ENCODE data around the gene GLI3.
A peak's percentile ranks its signal among the peaks of the same experiment; 100 is the strongest.

The GLI3 gene

DNA sequence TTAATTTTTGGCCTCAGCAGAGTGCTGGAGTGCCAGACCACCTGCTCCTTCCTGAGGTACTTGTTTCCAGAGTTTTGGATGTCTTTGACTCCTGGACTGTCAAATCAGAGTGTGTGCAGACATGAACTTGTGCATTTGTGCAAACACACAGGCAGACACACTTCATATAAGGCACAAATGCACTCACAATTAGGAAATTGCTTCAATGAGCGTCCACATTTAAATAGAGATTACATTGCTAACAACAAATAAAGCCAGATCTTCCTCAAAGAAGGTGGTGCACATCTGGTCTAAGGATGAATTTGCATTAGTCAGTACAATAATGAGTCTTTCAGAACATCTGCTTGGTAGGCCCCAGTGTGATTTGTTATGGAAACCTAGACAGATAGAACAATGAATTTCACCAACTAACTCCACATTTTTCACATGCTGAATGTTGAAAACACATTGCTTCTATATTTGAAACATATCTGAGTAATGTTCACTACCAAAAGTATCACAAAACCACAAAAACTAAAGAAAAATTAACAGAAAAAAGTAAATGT, 267.4 kb downstream of the GLI3 start:
- Histone ChIP-seq H3K27me3 (ENCODE audit: insufficient read depth, low read length) (no peaks in the 10 kb centered on the region), H3K9me3 (ENCODE audit: low read length) (peaks cover 2% of the 10 kb centered on the region), H2AFZ (ENCODE audit: low read depth, low read length) (no peak overlapping the region), H3K36me3 (ENCODE audit: insufficient read depth, low read length) (peaks cover 91% of the 10 kb centered on the region), H3K4me3 (ENCODE audit: low read length) (no peak overlapping the region), H3K4me1 (ENCODE audit: insufficient read depth, low read length) (no peaks in the 10 kb centered on the region)

DNA sequence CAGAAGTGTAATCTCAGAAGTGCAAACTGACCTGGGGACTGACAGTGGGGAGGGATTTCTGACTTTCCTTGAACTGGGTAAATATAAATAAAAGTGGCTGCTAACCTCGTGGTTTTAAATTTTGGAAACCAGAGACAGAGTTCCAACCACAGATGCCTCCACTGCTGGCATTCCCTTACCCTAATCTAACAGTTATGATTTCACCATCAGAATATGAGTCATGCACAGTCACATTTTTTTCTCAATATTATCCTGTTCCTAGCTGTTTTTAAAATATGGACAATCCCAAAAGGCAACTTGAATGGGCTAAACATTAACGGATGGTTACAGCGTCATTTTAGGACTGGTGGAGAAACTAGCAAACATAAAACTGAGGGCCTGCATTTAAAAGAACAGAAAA, 269.9 kb downstream of the GLI3 start:
- H3K36me3 ChIP-seq (ENCODE audit: insufficient read depth, low read length), result peaks cover 89% of the 10 kb centered on the region
- H3K4me3 ChIP-seq (ENCODE audit: low read length), result no peak overlapping the region

DNA sequence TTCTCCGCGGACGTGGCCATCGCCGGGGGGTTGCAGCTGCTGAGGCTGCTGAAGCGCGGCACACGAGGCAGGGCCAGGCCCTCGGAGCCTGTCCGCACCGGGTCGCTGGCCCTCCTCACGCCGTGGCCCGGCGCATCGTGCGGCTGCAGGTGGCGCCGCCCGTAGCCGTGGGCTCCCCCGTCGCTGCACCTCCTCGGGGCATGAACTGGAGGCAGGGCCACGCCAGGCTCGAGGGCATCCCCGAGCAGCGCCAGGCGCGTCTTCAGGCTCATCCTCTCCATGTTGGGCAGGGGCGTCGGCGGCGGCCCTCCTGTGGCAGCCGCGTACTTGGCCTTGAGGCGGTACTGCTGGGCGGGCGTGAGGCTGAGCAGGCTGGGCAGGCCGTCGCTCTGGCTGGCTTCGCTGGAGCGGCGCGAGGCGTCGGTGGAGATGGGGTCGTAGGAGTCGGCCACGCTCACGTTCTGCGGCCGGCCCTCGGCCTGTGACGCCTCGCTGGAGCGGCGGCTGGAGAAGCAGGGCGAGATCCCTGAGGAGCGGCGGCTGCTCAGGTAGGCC, 271.0 kb downstream of the GLI3 start:
- H3K36me3 ChIP-seq (ENCODE audit: insufficient read depth, low read length), result peaks cover 88% of the 10 kb centered on the region
- H3K27me3 ChIP-seq (ENCODE audit: insufficient read depth, low read length), result no peaks in the 10 kb centered on the region
- no peak overlapping the region for H2AFZ ChIP-seq (ENCODE audit: low read depth, low read length)
- H3K4me3 ChIP-seq (ENCODE audit: low read length), result no peak overlapping the region
- H3K4me1 ChIP-seq (ENCODE audit: insufficient read depth, low read length), result no peaks in the 10 kb centered on the region
- H3K9me3 ChIP-seq (ENCODE audit: low read length), result peaks cover 2% of the 10 kb centered on the region

More for the DNA sequence above, 269.9 kb downstream of the GLI3 start:
- Histone ChIP-seq H2AFZ (ENCODE audit: low read depth, low read length) (no peak overlapping the region), H3K9me3 (ENCODE audit: low read length) (peaks cover 2% of the 10 kb centered on the region), H3K27me3 (ENCODE audit: insufficient read depth, low read length) (no peaks in the 10 kb centered on the region), H3K4me1 (ENCODE audit: insufficient read depth, low read length) (no peaks in the 10 kb centered on the region)

DNA sequence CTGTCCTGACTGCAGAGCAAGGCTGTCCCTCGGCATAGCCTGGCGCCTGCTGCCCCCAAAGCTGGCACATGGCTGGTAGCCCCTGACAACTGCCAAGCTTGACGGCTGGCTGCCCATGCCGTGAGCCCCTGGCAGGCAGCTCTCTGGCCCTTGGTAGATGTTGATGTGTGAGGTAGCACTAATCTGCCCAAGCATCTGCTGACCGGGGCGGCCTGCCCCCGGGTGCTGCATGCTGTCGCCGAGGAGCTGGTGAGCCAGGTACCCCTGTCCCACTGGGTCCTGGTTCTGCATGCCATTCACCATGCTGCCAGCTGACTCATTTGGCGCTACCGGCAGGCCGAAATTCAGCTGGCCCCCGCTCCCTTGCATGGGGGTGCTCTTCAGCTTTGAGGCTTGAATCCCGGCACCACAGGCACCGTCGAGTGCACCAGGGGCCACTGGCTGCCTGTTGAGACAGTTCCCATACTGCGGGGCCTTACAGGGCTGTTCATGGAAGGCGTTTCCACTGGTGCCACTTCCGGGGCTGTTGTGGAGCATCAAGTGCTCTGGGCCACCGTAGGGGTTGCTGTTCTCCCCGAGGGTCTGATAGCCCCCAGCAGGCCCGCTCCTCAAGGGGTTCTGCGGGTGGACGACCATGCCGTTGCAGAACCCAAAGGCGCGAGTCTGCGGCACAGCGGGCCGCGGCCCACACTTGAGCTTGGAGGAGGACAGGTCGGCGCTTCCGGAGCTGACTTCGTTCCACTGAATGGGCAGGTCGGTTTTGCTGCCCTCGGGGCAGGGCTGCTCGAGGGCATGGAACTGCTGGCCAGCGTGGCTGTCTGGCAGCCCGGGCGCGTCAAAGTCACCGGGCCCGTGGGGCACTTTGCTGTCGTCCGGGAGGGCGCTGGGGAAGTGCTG, 271.9 kb downstream of the GLI3 start:
- Histone ChIP-seq H2AFZ (ENCODE audit: low read depth, low read length) (no peak overlapping the region), H3K36me3 (ENCODE audit: insufficient read depth, low read length) (peaks cover 85% of the 10 kb centered on the region), H3K4me3 (ENCODE audit: low read length) (no peak overlapping the region), H3K9me3 (ENCODE audit: low read length) (peaks cover 2% of the 10 kb centered on the region), H3K4me1 (ENCODE audit: insufficient read depth, low read length) (no peaks in the 10 kb centered on the region), H3K27me3 (ENCODE audit: insufficient read depth, low read length) (no peaks in the 10 kb centered on the region)

DNA sequence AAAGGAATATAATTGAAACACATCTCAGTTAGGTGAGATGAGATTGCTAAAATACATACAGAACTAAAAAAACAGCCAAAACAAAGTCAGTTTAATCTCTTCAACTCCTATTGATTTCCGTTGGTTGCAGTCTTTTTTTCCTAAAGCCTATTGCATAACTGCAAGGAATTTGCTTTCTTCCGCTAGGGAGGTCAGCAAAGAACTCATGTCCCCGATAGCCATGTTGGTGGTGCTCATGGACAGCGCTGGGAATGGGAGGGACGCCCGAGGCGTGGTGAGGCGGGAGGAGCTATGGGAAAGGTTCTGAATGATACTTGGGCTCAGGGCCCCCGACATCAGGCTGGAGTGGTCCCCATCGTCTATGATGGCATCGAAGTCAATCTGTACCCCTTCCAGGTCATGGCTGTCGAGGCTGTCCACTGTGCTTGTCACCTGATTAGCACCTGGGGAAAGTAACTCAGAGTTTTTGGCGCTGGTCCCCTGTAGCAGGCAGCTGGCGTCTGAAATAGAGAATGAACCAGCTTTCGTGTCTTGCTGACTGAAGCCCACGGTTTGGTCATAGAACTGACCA, 272.7 kb downstream of the GLI3 start:
- Histone ChIP-seq H3K27me3 (ENCODE audit: insufficient read depth, low read length) (no peaks in the 10 kb centered on the region), H3K4me1 (ENCODE audit: insufficient read depth, low read length) (no peaks in the 10 kb centered on the region), H3K9me3 (ENCODE audit: low read length) (peaks cover 2% of the 10 kb centered on the region), H3K36me3 (ENCODE audit: insufficient read depth, low read length) (peaks cover 78% of the 10 kb centered on the region), H3K4me3 (ENCODE audit: low read length) (no peak overlapping the region), H2AFZ (ENCODE audit: low read depth, low read length) (no peak overlapping the region)

DNA sequence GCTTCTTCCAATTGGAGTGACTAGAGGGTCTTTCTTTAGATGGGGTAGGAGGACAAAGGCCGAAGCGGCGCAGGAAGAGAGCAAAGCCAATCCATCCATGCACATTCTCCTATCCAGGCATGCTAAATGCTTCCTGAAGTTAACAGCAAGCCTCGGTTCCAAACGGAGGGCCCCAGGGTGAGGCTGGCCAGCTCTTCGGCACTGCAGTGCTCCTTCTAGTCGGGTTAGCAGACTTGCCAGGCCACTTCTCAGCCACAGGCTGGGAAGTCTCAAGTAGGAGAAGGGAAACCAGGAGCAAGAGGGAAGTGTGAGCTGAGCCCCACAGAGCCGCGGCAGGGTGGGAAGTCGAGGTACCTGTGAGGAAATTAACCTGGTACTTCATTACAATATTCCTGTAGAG, 280.3 kb downstream of the GLI3 start:
- no peak overlapping the region for H2AFZ ChIP-seq (ENCODE audit: low read depth, low read length)
- H3K4me1 ChIP-seq (ENCODE audit: insufficient read depth, low read length), result no peaks in the 10 kb centered on the region
- H3K4me3 ChIP-seq (ENCODE audit: low read length), result no peak overlapping the region
- peaks cover 9% of the 10 kb centered on the region for H3K36me3 ChIP-seq (ENCODE audit: insufficient read depth, low read length)
- H3K27me3 ChIP-seq (ENCODE audit: insufficient read depth, low read length), result no peaks in the 10 kb centered on the region
- no peaks in the 10 kb centered on the region for H3K9me3 ChIP-seq (ENCODE audit: low read length)

DNA sequence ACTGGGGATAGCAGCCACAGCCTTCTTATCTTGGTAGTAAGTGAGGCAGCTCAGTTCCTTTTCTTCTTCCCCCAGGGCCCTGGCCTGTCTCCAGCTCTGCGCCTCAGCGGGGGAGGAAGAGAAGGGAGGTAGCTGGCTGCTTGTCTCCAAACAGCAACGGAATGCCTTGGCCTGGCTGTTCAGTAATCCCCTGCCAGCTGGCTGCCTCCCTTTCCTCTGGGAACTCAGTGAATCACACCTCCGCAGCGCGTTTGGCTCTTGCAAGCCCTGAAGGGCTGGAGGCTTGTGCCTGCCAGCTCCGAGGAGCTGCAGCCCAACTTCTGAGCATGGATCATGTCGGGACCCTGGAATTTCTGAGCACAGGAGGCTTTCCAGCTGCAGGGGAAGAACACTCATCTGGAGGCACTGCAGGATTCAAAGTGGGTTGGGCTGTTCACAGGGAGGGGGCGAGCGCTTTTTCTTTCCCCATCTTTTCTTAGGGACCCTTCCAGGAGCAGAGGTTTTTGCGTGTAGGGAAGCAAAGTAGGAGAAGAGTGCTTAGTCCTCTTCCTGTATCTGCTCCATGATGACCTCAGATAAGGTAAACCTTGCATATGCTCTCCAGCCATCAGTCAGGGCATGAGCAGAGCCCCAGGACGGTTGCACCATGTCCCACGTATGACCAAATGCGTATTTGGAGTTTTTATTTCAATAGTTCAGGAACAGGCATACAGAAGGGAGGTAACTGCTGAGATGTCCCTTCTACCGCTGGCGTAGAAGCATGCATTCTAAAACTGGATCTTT, 280.9 kb downstream of the GLI3 start:
- no peaks in the 10 kb centered on the region for H3K9me3 ChIP-seq (ENCODE audit: low read length)
- no peak overlapping the region for H2AFZ ChIP-seq (ENCODE audit: low read depth, low read length)
- H3K4me3 ChIP-seq (ENCODE audit: low read length), result no peak overlapping the region
- H3K36me3 ChIP-seq (ENCODE audit: insufficient read depth, low read length), result peaks cover 3% of the 10 kb centered on the region
- no peaks in the 10 kb centered on the region for H3K27me3 ChIP-seq (ENCODE audit: insufficient read depth, low read length)
- H3K4me1 ChIP-seq (ENCODE audit: insufficient read depth, low read length), result no peaks in the 10 kb centered on the region

DNA sequence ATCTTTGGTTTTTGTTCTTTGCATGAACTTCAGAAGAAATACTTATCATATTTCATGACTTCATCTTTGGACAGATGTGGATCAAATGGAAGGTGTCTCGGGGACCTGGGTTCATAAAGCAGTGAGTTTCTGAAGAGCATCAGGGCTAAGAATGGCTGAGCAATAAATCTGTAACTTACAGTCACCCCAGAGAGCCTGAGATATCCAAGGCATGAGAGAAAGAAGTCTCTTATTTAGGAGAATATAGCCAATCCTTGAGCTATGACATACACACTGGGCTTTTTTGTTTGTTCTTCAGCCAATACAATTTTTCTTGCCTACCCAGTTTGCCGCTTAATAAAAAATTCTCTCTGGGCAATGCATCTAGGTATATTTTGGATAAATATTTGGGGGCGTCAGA, 281.6 kb downstream of the GLI3 start:
- no peaks in the 10 kb centered on the region for H3K36me3 ChIP-seq (ENCODE audit: insufficient read depth, low read length)
- no peaks in the 10 kb centered on the region for H3K4me1 ChIP-seq (ENCODE audit: insufficient read depth, low read length)
- H3K9me3 ChIP-seq (ENCODE audit: low read length), result no peaks in the 10 kb centered on the region
- no peak overlapping the region for H3K4me3 ChIP-seq (ENCODE audit: low read length)
- no peak overlapping the region for H2AFZ ChIP-seq (ENCODE audit: low read depth, low read length)
- no peaks in the 10 kb centered on the region for H3K27me3 ChIP-seq (ENCODE audit: insufficient read depth, low read length)

DNA sequence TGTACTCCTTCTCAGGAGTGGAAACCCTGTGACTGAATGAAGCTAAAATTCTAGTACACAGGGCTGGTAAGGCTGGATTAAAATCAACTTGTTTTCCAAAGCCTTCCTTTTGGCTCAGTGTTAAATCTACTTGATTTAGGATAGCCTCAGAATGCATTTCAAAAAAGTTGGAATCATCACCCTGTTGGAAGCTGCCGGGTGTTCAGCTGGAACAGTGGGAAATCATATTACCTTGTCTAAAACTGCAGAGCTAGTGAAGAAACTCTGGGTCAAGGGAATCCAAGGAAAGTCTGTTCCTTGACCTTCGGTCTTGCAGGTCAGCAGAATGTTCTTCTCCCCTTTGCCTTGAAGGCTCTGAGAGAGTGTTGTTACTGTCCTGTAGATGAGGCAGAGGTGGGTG, 282.0 kb downstream of the GLI3 start:
- no peak overlapping the region for H3K4me3 ChIP-seq (ENCODE audit: low read length)
- no peaks in the 10 kb centered on the region for H3K36me3 ChIP-seq (ENCODE audit: insufficient read depth, low read length)
- H3K27me3 ChIP-seq (ENCODE audit: insufficient read depth, low read length), result no peaks in the 10 kb centered on the region
- H3K4me1 ChIP-seq (ENCODE audit: insufficient read depth, low read length), result no peaks in the 10 kb centered on the region
- no peak overlapping the region for H2AFZ ChIP-seq (ENCODE audit: low read depth, low read length)
- no peaks in the 10 kb centered on the region for H3K9me3 ChIP-seq (ENCODE audit: low read length)

DNA sequence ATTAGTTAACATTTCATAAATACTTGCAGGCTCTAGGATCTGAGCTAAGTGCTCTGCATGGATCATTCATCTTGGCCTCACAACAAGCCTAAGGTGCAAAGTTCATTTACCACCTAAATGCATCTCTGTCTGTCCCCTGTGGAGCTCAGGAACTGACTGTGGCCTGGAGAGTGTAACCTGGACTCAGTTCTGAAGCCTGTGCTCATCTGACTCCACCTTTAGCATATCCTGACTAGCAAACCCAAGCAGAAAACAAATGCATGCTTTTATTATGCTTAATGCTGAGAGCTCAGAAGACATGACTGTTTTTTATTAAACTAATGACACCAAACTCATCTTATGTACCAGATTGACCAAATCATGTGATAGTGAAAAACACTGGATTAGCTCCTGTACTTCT, 288.5 kb downstream of the GLI3 start:
- no peak overlapping the region for H3K4me3 ChIP-seq (ENCODE audit: low read length)
- no peaks in the 10 kb centered on the region for H3K9me3 ChIP-seq (ENCODE audit: low read length)
- no peaks in the 10 kb centered on the region for H3K36me3 ChIP-seq (ENCODE audit: insufficient read depth, low read length)
- no peaks in the 10 kb centered on the region for H3K27me3 ChIP-seq (ENCODE audit: insufficient read depth, low read length)
- H2AFZ ChIP-seq (ENCODE audit: low read depth, low read length), result no peak overlapping the region
- no peaks in the 10 kb centered on the region for H3K4me1 ChIP-seq (ENCODE audit: insufficient read depth, low read length)

DNA sequence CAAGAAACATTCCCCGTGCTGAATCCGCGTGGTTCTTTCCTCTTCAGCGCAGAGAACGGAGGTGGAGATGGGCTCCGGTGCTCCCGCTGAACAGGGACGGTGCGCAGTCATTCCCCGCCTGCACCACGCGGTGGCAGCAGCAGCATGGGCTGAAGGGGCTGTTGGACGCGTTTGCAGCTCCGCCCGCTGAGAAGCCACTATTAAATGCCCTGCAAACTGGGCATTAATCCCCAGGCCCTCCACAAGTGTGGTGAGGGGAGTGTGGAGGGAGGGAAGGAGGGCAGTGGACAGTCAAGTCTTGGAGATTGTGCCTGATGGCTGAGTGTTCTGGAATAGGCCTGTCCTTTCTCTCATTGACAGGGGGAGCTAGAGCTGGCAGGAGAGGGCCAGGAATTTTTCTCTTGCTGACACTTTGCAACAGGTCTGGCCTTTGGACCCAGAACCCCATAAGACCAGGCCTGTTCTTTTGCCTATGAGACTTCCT, 293.9 kb downstream of the GLI3 start:
- H3K27me3 ChIP-seq (ENCODE audit: insufficient read depth, low read length), result no peaks in the 10 kb centered on the region
- no peaks in the 10 kb centered on the region for H3K36me3 ChIP-seq (ENCODE audit: insufficient read depth, low read length)
- no peaks in the 10 kb centered on the region for H3K9me3 ChIP-seq (ENCODE audit: low read length)
- peak overlapping the region; percentile 51 for H2AFZ ChIP-seq (ENCODE audit: low read depth, low read length)
- H3K4me3 ChIP-seq (ENCODE audit: low read length), result no peak overlapping the region
- no peaks in the 10 kb centered on the region for H3K4me1 ChIP-seq (ENCODE audit: insufficient read depth, low read length)

DNA sequence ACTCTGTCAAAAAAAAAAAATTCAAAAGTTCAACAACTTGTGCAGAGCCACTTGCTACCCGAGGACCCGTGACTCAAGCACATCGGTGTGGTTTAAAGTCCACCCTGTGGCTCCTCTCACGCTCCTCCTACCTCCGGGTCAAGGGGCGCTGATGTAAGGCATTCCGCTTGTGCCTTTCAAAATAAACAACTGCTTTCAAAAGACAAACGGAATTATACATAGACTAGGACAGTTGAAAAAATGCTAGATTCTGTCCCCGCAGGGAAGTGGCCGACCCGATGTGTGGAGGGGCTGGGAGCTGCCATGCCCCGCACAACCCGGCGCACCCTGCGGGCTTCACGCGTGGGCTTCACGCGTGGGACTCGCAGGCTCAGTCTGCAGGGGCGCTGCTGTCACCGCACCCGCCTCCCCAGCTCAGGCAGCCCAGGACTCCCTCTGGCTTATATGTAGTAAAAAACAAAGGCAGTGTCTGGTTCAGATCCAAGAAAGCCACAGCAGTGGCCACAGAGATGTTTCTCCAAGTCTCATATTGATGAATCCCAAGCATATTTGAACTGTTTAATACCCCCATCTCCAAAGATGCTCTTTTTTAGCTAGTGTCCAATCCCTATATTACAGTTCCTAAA, 294.4 kb downstream of the GLI3 start:
- H3K4me1 ChIP-seq (ENCODE audit: insufficient read depth, low read length), result no peaks in the 10 kb centered on the region
- no peaks in the 10 kb centered on the region for H3K36me3 ChIP-seq (ENCODE audit: insufficient read depth, low read length)
- no peaks in the 10 kb centered on the region for H3K9me3 ChIP-seq (ENCODE audit: low read length)
- no peak overlapping the region for H3K4me3 ChIP-seq (ENCODE audit: low read length)
- H3K27me3 ChIP-seq (ENCODE audit: insufficient read depth, low read length), result no peaks in the 10 kb centered on the region
- peak overlapping the region; percentile 51 for H2AFZ ChIP-seq (ENCODE audit: low read depth, low read length)

Data from neuron (in vitro differentiated cells).